ENCODE data around the gene IQCM. TPM values are rescaled to one million over a fixed set of nuclear protein-coding genes. Genes with fewer than 3 reads are reported as not detected.

IQCM gene
- total and polyA plus RNA-seq, 2 donors (not counting 3 experiments of a cell fraction or from before 2014, with no cell fraction given): not detected

GRCh38 chr4:149531861-149532260, 283.8 kb downstream of the IQCM start:
- no peaks in the 10 kb centered on the region for H4K20me1 ChIP-seq (replicated peaks; ENCODE audit: control insufficient read depth, extremely low read depth, insufficient read depth, low read length)
- no peak overlapping the region for H3K27ac ChIP-seq (ENCODE audit: insufficient read depth, low read depth, low read length)
- H3K4me3 ChIP-seq (replicated peaks in 1 of 3; ENCODE audit: insufficient read depth in 1 of 3, low read depth in 1 of 3, low read length in 3 of 3): no peak overlapping the region
- ChIA-PET CTCF (no interaction called here), POLR2A (no interaction called here)
- intact Hi-C loops (cut with micrococcal nuclease) (no loop called here), dilution Hi-C loops (cut with MboI; ENCODE audit: extremely low pct_ligation_motif_present, low sequenced_read_pairs) (no loop called here)
- H2AFZ ChIP-seq (ENCODE audit: low read depth, low read length): no peak overlapping the region
- BruUV-seq (replicated peaks): no TSS peak
- no peaks in the 10 kb centered on the region for H3K27me3 ChIP-seq (ENCODE audit: control insufficient read depth in 2 of 2, insufficient read depth in 2 of 2, low read length in 2 of 2)
- H3K9me3 ChIP-seq (replicated peaks; ENCODE audit: control insufficient read depth, insufficient read depth, low read length): no peaks in the 10 kb centered on the region
- no peak for TF ChIP-seq MYC (IDR thresholded peaks at IDR 0.05; ENCODE audit: low read depth, low read length)
- no peak for TF ChIP-seq MAX (IDR thresholded peaks at IDR 0.05; ENCODE audit: insufficient read depth, insufficient read length)
- TF ChIP-seq GATA2 (IDR thresholded peaks at IDR 0.05; ENCODE audit: insufficient read depth, insufficient read length, low read depth, low read length): no peak
- no peaks in the 10 kb centered on the region for H3K4me1 ChIP-seq (ENCODE audit: control insufficient read depth, extremely low read depth, insufficient read depth, low read length)
- DNase-seq (ENCODE audit: low read depth, low spot score) (no peak), FAIRE-seq (no peak)
- H3K9ac ChIP-seq (replicated peaks; ENCODE audit: extremely low read depth, insufficient read depth, low read length): no peak overlapping the region
- no peak overlapping the region for H3K4me2 ChIP-seq (ENCODE audit: insufficient read depth, low read length)
- no peaks in the 10 kb centered on the region for H3K79me2 ChIP-seq (ENCODE audit: control insufficient read depth, insufficient read depth, low read length)
- H3K36me3 ChIP-seq (ENCODE audit: control insufficient read depth in 2 of 2, extremely low read depth in 1 of 2, insufficient read depth in 2 of 2, low read length in 2 of 2): no peaks in the 10 kb centered on the region
- no peaks in the 10 kb centered on the region for H3K9me1 ChIP-seq (replicated peaks; ENCODE audit: control insufficient read depth, extremely low read depth, insufficient read depth, low read length)

- Histone ChIP-seq H3K9me3 (replicated peaks; ENCODE audit: control insufficient read depth, insufficient read depth, low read length) (peaks cover 2% of the 10 kb centered on the region), H3K27me3 (ENCODE audit: control insufficient read depth in 2 of 2, insufficient read depth in 2 of 2, low read length in 2 of 2) (no peaks in the 10 kb centered on the region), H3K27ac (ENCODE audit: insufficient read depth, low read depth, low read length) (no peak overlapping the region), H3K9ac (replicated peaks; ENCODE audit: extremely low read depth, insufficient read depth, low read length) (no peak overlapping the region), H3K36me3 (ENCODE audit: control insufficient read depth in 2 of 2, extremely low read depth in 1 of 2, insufficient read depth in 2 of 2, low read length in 2 of 2) (no peaks in the 10 kb centered on the region), H3K4me3 (replicated peaks in 1 of 3; ENCODE audit: insufficient read depth in 1 of 3, low read depth in 1 of 3, low read length in 3 of 3) (no peak overlapping the region), H3K4me1 (ENCODE audit: control insufficient read depth, extremely low read depth, insufficient read depth, low read length) (no peaks in the 10 kb centered on the region), H3K9me1 (replicated peaks; ENCODE audit: control insufficient read depth, extremely low read depth, insufficient read depth, low read length) (no peaks in the 10 kb centered on the region), H2AFZ (ENCODE audit: low read depth, low read length) (no peak overlapping the region), H4K20me1 (replicated peaks; ENCODE audit: control insufficient read depth, extremely low read depth, insufficient read depth, low read length) (no peaks in the 10 kb centered on the region), H3K79me2 (ENCODE audit: control insufficient read depth, insufficient read depth, low read length) (no peaks in the 10 kb centered on the region), H3K4me2 (ENCODE audit: insufficient read depth, low read length) (no peak overlapping the region)
- FAIRE-seq (no peak), DNase-seq (ENCODE audit: low read depth, low spot score) (no peak)
- CTCF ChIA-PET: no interaction called here
- no peak for TF ChIP-seq CTCF (IDR thresholded peaks at IDR 0.05; ENCODE audit: extremely low read depth in 1 of 2, insufficient read depth in 1 of 2, low read depth in 1 of 2, low read length in 2 of 2)
- TF ChIP-seq FOS (IDR thresholded peaks at IDR 0.05; ENCODE audit: borderline replicate concordance, insufficient read depth, low read length): no peak
- no peak for TF ChIP-seq MAX (IDR thresholded peaks at IDR 0.05; ENCODE audit: insufficient read depth, insufficient read length)
- TF ChIP-seq GATA2 (IDR thresholded peaks at IDR 0.05; ENCODE audit: insufficient read depth, insufficient read length, low read depth, low read length): no peak
- no peak for TF ChIP-seq POLR2A (IDR thresholded peaks at IDR 0.05; ENCODE audit: low read depth, low read length)
- TF ChIP-seq JUN (IDR thresholded peaks at IDR 0.05; ENCODE audit: borderline replicate concordance, insufficient read depth, insufficient read length, low read depth): no peak
- no peak for TF ChIP-seq MYC (IDR thresholded peaks at IDR 0.05; ENCODE audit: low read depth, low read length)
- no peak for TF ChIP-seq POLR2AphosphoS5 (IDR thresholded peaks at IDR 0.05; ENCODE audit: insufficient read depth, low read depth, low read length)
- TF ChIP-seq EZH2 (IDR thresholded peaks at IDR 0.05; ENCODE audit: borderline replicate concordance, low read depth, low read length, severe bottlenecking): no peak
- POLR2A ChIA-PET: no interaction called here
- dilution Hi-C loops (cut with MboI; ENCODE audit: extremely low pct_ligation_motif_present, low sequenced_read_pairs) (no loop called here), intact Hi-C loops (cut with micrococcal nuclease) (no loop called here)
- no TSS peak for BruUV-seq (replicated peaks)
These were observed 292.6 kb downstream of the IQCM start for GRCh38 chr4:149523039-149523438.
